Vagina (tissue), 2 donors: Measurements from ENCODE around the gene GOLGA8S.

ENCODE experiments used
- CTCF ChIP-seq, 3 experiments: fragments of 450-650 bp in 2 of 3; fragments of 200-600 bp in 1 of 3; sonication (generic) in 1 of 3; IDR thresholded peaks; one replicate each; pipeline ENCODE4 v1.5.1; 2017 to 2019; ENCODE audit warnings: antibody characterized with exemption in 3 of 3, mild to moderate bottlenecking in 2 of 3, moderate library complexity in 2 of 3
- POLR2A ChIP-seq, 2 donors: fragments of 450-650 bp; IDR thresholded peaks; one replicate each; pipeline ENCODE4 v1.6.1; 2017; ENCODE audit warnings: antibody characterized with exemption in 2 of 2, mild to moderate bottlenecking in 2 of 2, moderate library complexity in 2 of 2
- POLR2AphosphoS5 ChIP-seq, 2 donors: sonication (generic); formaldehyde crosslinking; IDR thresholded peaks; one replicate each; pipeline ENCODE4 v1.9.0; 2017; ENCODE audit warnings: antibody characterized with exemption in 2 of 2, mild to moderate bottlenecking in 2 of 2, low read depth in 1 of 2; ENCODE audit not compliant: insufficient read depth in 1 of 2

DNA sequence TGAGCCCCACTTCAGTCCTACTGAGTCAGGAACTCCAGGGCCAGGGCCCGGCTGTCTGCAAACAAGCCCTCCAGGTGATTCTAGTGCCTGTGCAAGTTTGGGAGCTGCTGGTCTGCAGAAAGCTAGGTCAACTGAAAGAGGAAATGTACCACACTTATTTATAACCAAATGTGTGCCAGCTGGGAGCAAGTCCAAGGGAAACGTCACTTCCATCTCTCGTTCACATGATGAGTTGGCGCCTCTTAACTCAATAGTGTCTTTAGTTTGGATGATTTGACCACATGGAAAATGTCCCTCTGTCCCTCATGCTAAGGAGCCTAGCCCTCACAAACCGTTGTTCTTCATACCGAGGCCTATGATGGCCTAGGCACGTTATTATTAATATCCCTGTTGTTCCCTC is 43.2 kb downstream of the GOLGA8S start:
- TF ChIP-seq POLR2AphosphoS5 (IDR thresholded peaks at IDR 0.05; ENCODE audit: insufficient read depth in 1 of 2, low read depth in 1 of 2) (no peak), POLR2A (IDR thresholded peaks at IDR 0.05) (no peak), CTCF (IDR thresholded peaks at IDR 0.05) (no peak)
